Naive thymus-derived CD4-positive, alpha-beta T cell (primary cell): ENCODE measurements around the gene VAV2. TPM values are rescaled to one million over a fixed set of nuclear protein-coding genes. Genes with fewer than 3 reads are reported as not detected.

Source experiments
- ATAC-seq: fragments of 150-1000 bp; cut with Tn5 transposase; 2 replicates; pipeline ENCODE4 v1.10.0; 2021; ENCODE audit warnings: mild to moderate bottlenecking, moderate library complexity
- CTCF ChIA-PET: fragments of 350-600 bp; sonication (Branson Sonifier 250); formaldehyde crosslinking; loops from one replicate; lab custom pipeline; 2021; ENCODE audit warnings: antibody characterized with exemption; lab: Charles Lee
- POLR2A ChIA-PET: fragments of 350-600 bp; sonication (Branson Sonifier 250); formaldehyde crosslinking; loops from one replicate; lab custom pipeline; 2021; ENCODE audit warnings: antibody characterized with exemption, inconsistent platforms; lab: Charles Lee
- DNase-seq, 9 donors: peaks; one replicate each; pipeline versions ENCODE4 v3.0.0 to v3.0.0-alpha.2; 2020 to 2022; ENCODE audit warnings: mixed read lengths in 1 of 9
- H3K27ac ChIP-seq: one replicate; pipeline ENCODE4 v1.7.0; 2013; ENCODE audit warnings: mild to moderate bottlenecking, low read depth, low read length, moderate library complexity
- H3K27me3 ChIP-seq, 2 donors: one replicate each; pipeline ENCODE4 v1.7.0; 2013; ENCODE audit warnings: low read length in 2 of 2, mild to moderate bottlenecking in 2 of 2, moderate library complexity in 2 of 2; ENCODE audit not compliant: control insufficient read depth in 2 of 2, insufficient read depth in 2 of 2
- H3K36me3 ChIP-seq, 3 experiments: 1 replicate in 2 of 3; 2 replicates in 1 of 3; pipeline ENCODE4 v1.7.0; 2013; ENCODE audit warnings: low read length in 3 of 3, mild to moderate bottlenecking in 3 of 3, moderate library complexity in 1 of 3; ENCODE audit not compliant: insufficient read depth in 3 of 3, control insufficient read depth in 2 of 3
- H3K4me1 ChIP-seq, 2 donors: one replicate each; pipeline ENCODE4 v1.7.0; 2013; ENCODE audit warnings: low read length in 2 of 2, mild to moderate bottlenecking in 2 of 2, moderate library complexity in 1 of 2; ENCODE audit not compliant: control insufficient read depth in 2 of 2, insufficient read depth in 2 of 2
- H3K4me3 ChIP-seq: 2 replicates; pipeline ENCODE4 v1.7.0; 2013; ENCODE audit warnings: mild to moderate bottlenecking, low read length
- H3K9me3 ChIP-seq, 3 experiments: 1 replicate in 2 of 3; 2 replicates in 1 of 3; pipeline ENCODE4 v1.7.0; 2013; ENCODE audit warnings: low read length in 3 of 3; ENCODE audit not compliant: control insufficient read depth in 2 of 3
- H3K27ac Mint-ChIP-seq, 9 donors: one replicate each; pipeline ENCODE4 v1.8.0; 2020 to 2022; ENCODE audit warnings: mixed read lengths in 9 of 9, mild to moderate bottlenecking in 8 of 9, moderate library complexity in 5 of 9, inconsistent platforms in 2 of 9
- H3K27me3 Mint-ChIP-seq, 5 donors: one replicate each; pipeline ENCODE4 v1.8.0; 2021 to 2022; ENCODE audit warnings: mixed read lengths in 5 of 5, mild to moderate bottlenecking in 1 of 5
- H3K36me3 Mint-ChIP-seq, 5 donors: one replicate each; pipeline ENCODE4 v1.8.0; 2020 to 2022; ENCODE audit warnings: mixed read lengths in 5 of 5, mild to moderate bottlenecking in 3 of 5, inconsistent platforms in 1 of 5
- H3K4me1 Mint-ChIP-seq, 7 donors: one replicate each; pipeline ENCODE4 v1.8.0; 2020 to 2022; ENCODE audit warnings: mixed read lengths in 7 of 7, mild to moderate bottlenecking in 3 of 7, inconsistent platforms in 1 of 7
- H3K4me3 Mint-ChIP-seq, 10 donors: one replicate each; pipeline ENCODE4 v1.8.0; 2020 to 2022; ENCODE audit warnings: mild to moderate bottlenecking in 10 of 10, mixed read lengths in 10 of 10, moderate library complexity in 6 of 10, inconsistent platforms in 2 of 10
- H3K9me3 Mint-ChIP-seq, 11 donors: one replicate each; pipeline ENCODE4 v1.8.0; 2020 to 2022; ENCODE audit warnings: mixed read lengths in 11 of 11, mild to moderate bottlenecking in 4 of 11, inconsistent platforms in 1 of 11, moderate library complexity in 1 of 11
- intact Hi-C, 2 donors: fragments of 100-400 bp; cut with micrococcal nuclease; formaldehyde crosslinking; loops; one replicate each; pipeline ENCODE4 v1.15.1; 2023
- polyA plus RNA-seq, 2 donors: library from polyadenylated mRNA; unstranded; fragments of 300-500 nt; fragmentation: Illumina TruSeq; gene quantifications; one replicate each; pipeline ENCODE4 v1.2.3, GENCODE V29; 2021
- total RNA-seq, 6 experiments: library from RNA in 5 of 6; stranded (reverse) in 5 of 6; gene quantifications; 1 replicate in 5 of 6; 2 replicates in 1 of 6; pipeline ENCODE4 v1.2.3 and lab custom pipeline; 2021 to 2026

The VAV2 gene
- total and polyA plus RNA-seq, 7 experiments from 2014 or later, result 0.18 to 14.4 (median 1.9) TPM

DNA sequence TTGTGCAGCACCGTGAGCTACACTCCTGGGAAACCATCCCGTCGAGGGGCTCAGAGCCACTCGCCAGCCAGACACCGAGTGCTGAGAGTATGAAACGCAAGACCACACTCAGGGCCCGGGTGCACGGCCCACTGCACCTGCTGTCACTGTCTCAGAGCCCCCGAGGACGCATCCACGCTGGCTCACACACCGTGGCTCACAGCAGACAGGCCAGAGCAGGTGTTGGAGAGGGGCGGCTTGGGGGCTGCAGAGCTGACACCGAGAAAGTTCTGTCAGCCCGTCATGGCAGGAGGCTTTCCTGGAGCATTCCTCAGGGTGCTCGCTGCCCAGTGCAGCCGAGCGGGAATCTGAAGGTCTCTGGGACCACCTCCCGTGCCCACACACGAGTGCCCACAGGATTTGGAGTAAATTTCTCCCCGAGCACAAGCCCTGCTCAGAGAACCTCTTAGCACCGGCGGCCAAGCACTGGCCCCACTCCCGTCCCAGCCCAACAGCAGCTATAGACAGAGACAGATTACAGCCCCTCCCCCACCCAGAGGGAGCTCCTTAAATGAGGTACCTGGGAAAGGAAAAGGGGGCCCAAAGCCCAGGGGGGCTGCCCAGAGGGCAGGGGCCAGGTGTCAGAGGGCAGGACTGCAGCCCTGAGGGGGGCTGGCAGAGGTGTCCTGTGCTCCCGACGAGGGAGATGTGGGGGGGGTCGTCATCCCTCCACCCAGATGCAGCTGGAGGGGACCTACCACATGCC is 197.9 kb downstream of the VAV2 start:
- Histone ChIP-seq H3K9me3 (no peaks in the 10 kb centered on the region), H3K27ac (no peak overlapping the region), H3K4me1 (no peaks in the 10 kb centered on the region), H3K4me3 (no peak overlapping the region), H3K27me3 (no peaks in the 10 kb centered on the region), H3K36me3 (no peaks in the 10 kb centered on the region)
- Mint-ChIP-seq H3K4me1 (peaks cover 0 to 7% (median 5%) of the 10 kb centered on the region in 7 donors), H3K27ac (peak overlapping the region in 1 of 9 donors; percentile 30), H3K27me3 (peaks cover 0 to 4% (median 0%) of the 10 kb centered on the region in 5 donors), H3K9me3 (peaks cover 0 to 1% (median 0%) of the 10 kb centered on the region in 11 donors), H3K4me3 (no peak overlapping the region), H3K36me3 (peaks cover 0 to 4% (median 0%) of the 10 kb centered on the region in 5 donors)
- ATAC-seq, result no peak
- intact Hi-C loops, result no loop called here
- ChIA-PET POLR2A (no interaction called here), CTCF (interaction anchor here (0.7 to 5.1 kb wide), 3 partner anchors 10 to 200 kb away, joined by 3 to 32 read pairs (median 3); no protein-coding TSS in a partner anchor)
- no peak for DNase-seq

GRCh38 chr9:133793471-133793870 is 198.7 kb downstream of the VAV2 start:
- Histone ChIP-seq H3K9me3 (no peaks in the 10 kb centered on the region), H3K27me3 (no peaks in the 10 kb centered on the region), H3K4me3 (no peak overlapping the region), H3K4me1 (no peaks in the 10 kb centered on the region), H3K36me3 (no peaks in the 10 kb centered on the region), H3K27ac (no peak overlapping the region)
- DNase-seq (no peak), ATAC-seq (no peak)
- no peak overlapping the region for H3K27ac Mint-ChIP-seq
- peaks cover 0 to 7% (median 5%) of the 10 kb centered on the region in 7 donors for H3K4me1 Mint-ChIP-seq
- peaks cover 0 to 1% (median 0%) of the 10 kb centered on the region in 11 donors for H3K9me3 Mint-ChIP-seq
- intact Hi-C loops, result loop anchor here (1.0 kb wide), 1 partner anchor 201 kb away; no protein-coding TSS in a partner anchor
- CTCF ChIA-PET, result interaction anchor here (0.7 to 5.1 kb wide), 3 partner anchors 11 to 201 kb away, joined by 3 to 32 read pairs (median 3); no protein-coding TSS in a partner anchor
- no peak overlapping the region for H3K4me3 Mint-ChIP-seq
- peaks cover 0 to 4% (median 0%) of the 10 kb centered on the region in 5 donors for H3K27me3 Mint-ChIP-seq
- POLR2A ChIA-PET, result no interaction called here
- peaks cover 0 to 4% (median 0%) of the 10 kb centered on the region in 5 donors for H3K36me3 Mint-ChIP-seq

DNA sequence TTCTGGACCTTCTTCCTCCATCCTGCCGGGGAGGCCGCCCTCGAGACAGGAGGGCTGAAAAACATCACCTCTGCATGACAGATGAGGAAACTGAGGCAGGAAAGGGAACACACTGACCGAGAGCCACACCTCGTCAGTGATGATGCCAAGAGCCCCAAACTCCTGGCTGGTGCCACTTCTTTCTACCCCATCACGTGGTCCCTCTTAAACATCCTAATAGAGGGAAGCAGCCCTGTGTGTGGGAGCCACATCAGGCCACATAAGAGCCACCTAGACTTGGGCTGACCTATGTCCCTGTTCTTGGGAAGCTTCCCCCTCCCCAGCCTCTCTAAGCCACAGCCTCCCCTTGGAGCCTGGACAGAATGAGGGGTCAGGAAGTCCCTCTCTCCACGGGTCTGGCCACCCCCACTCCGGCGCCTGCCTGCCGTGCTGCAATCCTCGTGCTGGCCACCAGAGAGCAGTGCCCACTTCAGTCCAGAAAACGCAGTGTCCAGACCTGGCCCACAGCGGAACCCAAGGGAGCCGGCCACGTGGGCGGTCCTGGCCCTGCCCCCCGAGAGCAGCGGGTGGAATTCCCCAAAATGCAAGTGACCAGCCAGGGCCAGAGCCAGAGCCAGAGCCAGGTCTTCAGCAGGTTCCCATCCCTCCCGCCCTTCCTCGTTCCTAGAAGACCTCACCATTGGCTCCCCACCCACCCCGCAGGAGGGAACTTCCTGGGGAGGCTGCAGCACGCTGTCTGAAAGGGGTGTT is 199.2 kb downstream of the VAV2 start:
- intact Hi-C loops, result loop anchor here (1.0 kb wide), 1 partner anchor 201 kb away; no protein-coding TSS in a partner anchor
- CTCF ChIA-PET, result interaction anchor here (5.1 kb wide), 1 partner anchor 201 kb away, joined by 32 read pairs; no protein-coding TSS in a partner anchor
- ATAC-seq (peak; percentile 88), DNase-seq (peak; percentile 5 to 63 (median 34))
- no peak overlapping the region for H3K27ac Mint-ChIP-seq
- POLR2A ChIA-PET, result no interaction called here
- peaks cover 0 to 4% (median 0%) of the 10 kb centered on the region in 5 donors for H3K36me3 Mint-ChIP-seq
- H3K4me1 Mint-ChIP-seq, result peaks cover 0 to 7% (median 5%) of the 10 kb centered on the region in 7 donors
- Histone ChIP-seq H3K4me1 (no peaks in the 10 kb centered on the region), H3K36me3 (no peaks in the 10 kb centered on the region), H3K27me3 (no peaks in the 10 kb centered on the region), H3K9me3 (no peaks in the 10 kb centered on the region), H3K4me3 (no peak overlapping the region), H3K27ac (no peak overlapping the region)
- no peak overlapping the region for H3K4me3 Mint-ChIP-seq
- H3K27me3 Mint-ChIP-seq, result peaks cover 0 to 4% (median 0%) of the 10 kb centered on the region in 5 donors
- peaks cover 0 to 1% (median 0%) of the 10 kb centered on the region in 11 donors for H3K9me3 Mint-ChIP-seq

- ChIA-PET POLR2A (no interaction called here), CTCF (interaction anchor here (5.1 kb wide), 1 partner anchor 202 kb away, joined by 32 read pairs; no protein-coding TSS in a partner anchor)
- Mint-ChIP-seq H3K36me3 (peaks cover 0 to 4% (median 0%) of the 10 kb centered on the region in 5 donors), H3K9me3 (peaks cover 0 to 1% (median 0%) of the 10 kb centered on the region in 11 donors), H3K4me3 (peak overlapping the region in 1 of 10 donors; percentile 20), H3K27me3 (peaks cover 0 to 4% (median 0%) of the 10 kb centered on the region in 5 donors), H3K4me1 (peaks cover 0 to 7% (median 5%) of the 10 kb centered on the region in 7 donors), H3K27ac (peak overlapping the region in 1 of 9 donors; percentile 82)
- intact Hi-C loops, result no loop called here
- Histone ChIP-seq H3K27me3 (no peaks in the 10 kb centered on the region), H3K9me3 (no peaks in the 10 kb centered on the region), H3K27ac (no peak overlapping the region), H3K4me1 (no peaks in the 10 kb centered on the region), H3K36me3 (no peaks in the 10 kb centered on the region), H3K4me3 (no peak overlapping the region)
- DNase-seq (no peak), ATAC-seq (no peak)
Measured at GRCh38 chr9:133791735-133792649, 200.1 kb downstream of the VAV2 start.

GRCh38 chr9:133791069-133791468 is 201.1 kb downstream of the VAV2 start:
- Histone ChIP-seq H3K36me3 (no peaks in the 10 kb centered on the region), H3K4me1 (no peaks in the 10 kb centered on the region), H3K9me3 (no peaks in the 10 kb centered on the region), H3K4me3 (no peak overlapping the region), H3K27me3 (no peaks in the 10 kb centered on the region), H3K27ac (no peak overlapping the region)
- H3K27ac Mint-ChIP-seq, result no peak overlapping the region
- peaks cover 0 to 4% (median 0%) of the 10 kb centered on the region in 5 donors for H3K36me3 Mint-ChIP-seq
- H3K27me3 Mint-ChIP-seq, result peaks cover 0 to 4% (median 0%) of the 10 kb centered on the region in 5 donors
- POLR2A ChIA-PET, result no interaction called here
- intact Hi-C loops, result no loop called here
- CTCF ChIA-PET, result no interaction called here
- DNase-seq (no peak), ATAC-seq (no peak)
- no peak overlapping the region for H3K4me3 Mint-ChIP-seq
- peaks cover 0 to 1% (median 0%) of the 10 kb centered on the region in 11 donors for H3K9me3 Mint-ChIP-seq
- H3K4me1 Mint-ChIP-seq, result peaks cover 0 to 7% (median 5%) of the 10 kb centered on the region in 7 donors
